ENCODE measurements around the gene MTFR1L.

Gene MTFR1L

DNA sequence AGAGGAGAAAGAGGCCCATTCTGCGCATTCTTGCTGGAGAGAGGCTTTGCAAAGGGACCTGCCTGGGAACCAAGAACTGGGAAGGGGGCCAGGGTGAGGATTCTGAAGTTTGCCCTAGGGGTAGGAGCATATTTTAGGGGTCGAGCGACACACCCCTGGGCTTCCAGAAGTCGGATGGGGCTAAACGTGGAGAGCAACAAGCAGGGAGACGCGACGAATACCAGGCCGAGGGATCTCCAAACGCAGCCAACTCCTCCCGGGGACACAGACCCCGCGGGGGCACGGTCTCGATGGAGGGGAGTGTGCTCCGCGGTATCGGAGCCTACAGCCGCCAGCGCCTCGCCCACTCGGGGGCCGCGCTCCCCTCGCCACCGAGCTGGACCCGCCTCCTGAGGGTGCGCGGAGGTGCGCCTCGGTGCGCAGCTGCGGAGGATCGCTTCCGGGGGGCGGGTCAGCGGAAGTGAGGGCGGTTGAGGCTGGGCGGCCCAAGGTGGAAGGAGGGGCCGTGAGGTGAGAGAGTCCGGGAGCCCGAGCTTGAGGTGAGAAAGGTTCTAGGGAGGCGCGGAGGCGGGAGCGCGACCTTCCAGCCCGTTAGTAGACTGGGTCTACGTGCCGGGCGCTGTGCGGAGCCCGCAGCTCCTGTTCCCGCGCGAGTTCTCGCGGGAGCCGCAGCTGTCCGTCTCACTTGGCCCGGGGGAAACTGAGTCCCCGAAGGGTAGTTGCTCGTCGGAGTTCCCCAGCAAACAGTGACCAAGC lies at the start of gene MTFR1L:
TSS of gene MTFR1L (plus strand) at position 464 of the 756 bp plus-strand sequence. CDS start 3,151 bp downstream, outside the sequence.
- DNase-seq, result peak; percentile 55

DNA sequence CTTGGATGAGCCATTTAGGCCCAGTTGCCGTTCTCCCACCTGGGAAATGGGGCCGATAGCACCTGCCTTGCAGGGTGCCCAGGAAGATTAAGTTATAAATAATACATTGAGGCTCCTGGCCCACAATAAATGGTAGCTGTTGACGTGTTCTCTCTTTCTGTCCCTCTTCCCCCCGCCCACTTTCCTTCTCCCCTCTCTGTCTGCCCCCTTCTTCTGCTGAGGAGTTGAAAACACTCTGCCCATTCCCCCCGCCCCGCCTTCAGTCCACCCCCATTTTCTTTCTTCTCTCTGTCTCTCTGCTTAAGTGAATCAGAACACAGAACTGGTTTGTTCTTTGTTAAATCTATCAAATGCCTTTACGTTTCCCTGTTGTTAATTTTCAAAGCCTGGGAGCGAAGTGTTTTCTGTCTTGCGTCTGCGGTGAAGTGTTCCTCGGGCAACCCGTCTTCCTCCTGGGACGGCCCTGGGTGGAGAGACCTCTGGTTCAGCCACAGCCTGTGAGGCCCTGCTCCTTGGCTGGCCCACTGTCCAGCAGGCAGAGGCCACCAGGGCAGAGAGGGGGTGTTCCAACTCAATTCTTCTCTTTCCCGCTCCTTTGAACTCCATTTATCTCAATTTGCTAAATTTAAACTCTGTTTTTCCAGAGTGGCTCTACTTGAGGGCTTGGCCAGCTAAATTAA lies 49.1 kb upstream of the MTFR1L start:
- DNase-seq, result no peak

DNA sequence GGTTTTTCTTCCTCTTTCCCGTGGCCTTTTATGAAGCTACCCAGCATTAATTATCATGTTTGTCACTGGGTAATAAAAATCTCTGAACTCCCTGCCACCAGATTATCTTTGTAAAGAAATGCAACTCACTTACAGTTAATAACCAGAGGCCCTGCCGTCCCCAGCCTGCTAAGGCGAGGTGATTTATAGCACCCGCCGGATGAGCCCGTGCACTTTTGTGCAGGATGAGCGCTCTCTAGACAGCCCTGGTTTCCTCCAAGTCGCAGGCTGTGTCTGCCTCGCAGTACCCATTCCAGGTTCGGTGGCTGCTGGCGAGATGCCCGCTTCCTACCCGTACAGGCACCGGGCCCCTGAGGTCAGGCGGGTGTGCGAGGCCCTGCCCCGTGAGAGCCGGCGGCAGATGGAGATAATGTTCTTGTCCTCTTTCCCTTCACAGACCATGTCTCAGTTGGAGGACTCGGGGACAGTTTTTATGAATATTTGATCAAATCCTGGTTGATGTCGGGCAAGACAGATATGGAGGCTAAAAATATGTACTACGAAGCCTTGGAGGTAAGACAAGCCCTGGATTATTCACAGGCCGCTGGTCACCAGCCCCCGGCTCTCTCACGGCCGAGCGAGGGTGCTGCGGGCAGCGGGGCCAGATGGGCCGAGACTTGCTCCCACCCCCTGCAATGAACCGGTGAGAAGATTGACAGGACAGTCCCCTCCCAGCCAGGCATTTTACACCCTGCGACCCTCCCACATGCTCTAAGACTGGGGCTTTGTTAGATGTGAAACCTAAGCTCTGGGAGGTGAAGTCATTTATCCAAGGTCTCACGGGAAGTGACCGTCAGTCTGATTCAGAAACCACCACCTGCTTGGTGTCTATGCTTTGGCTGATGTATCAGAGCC lies 48.3 kb upstream of the MTFR1L start:
- DNase-seq, result peak; percentile 71

DNA sequence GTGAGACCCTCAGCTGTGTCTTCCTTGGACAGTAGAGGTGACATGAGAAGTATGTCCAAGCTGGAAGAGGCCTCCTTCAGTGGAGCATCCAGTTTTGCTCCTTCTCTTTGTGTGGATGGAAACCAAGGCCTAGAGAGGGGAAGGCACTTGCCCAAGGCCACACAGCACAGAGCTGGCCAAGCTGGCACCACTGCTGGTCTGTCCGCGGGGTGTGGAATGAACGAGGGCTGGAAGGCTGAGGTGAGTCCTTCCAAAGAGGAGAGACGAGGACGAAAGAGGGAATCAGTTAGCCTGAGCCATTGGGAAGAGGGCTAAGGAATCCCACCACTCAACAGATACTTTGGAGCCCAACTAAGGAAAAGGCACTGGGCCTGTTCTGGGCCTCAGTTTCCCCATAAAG lies 47.6 kb upstream of the MTFR1L start:
- DNase-seq, result no peak

DNA sequence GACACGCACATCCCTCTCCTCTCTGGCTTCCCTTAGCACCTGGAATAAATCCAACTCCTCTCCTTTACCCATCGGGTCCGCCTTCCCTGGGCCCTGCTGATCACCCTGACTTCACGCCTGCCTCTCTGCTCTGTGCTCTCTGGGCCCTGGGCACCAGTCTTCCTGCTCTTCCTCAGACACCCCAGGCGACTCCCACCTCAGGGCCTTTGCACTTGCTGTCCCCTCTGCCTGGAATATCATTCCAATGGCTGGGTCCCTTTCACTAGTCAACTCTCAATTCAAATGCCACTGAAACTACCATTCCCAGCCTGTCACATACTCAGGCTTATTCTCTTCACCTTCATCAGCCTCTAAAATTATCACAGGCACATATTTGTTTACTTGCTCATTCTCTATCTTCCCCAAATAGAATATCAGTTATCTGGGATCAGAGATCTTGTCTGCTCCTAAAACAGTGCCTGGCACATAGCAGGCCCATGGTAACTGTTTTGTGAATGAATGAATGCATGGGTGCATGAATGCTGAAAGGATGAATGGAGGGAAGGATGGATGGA lies 47.0 kb upstream of the MTFR1L start:
- no peak for DNase-seq

DNA sequence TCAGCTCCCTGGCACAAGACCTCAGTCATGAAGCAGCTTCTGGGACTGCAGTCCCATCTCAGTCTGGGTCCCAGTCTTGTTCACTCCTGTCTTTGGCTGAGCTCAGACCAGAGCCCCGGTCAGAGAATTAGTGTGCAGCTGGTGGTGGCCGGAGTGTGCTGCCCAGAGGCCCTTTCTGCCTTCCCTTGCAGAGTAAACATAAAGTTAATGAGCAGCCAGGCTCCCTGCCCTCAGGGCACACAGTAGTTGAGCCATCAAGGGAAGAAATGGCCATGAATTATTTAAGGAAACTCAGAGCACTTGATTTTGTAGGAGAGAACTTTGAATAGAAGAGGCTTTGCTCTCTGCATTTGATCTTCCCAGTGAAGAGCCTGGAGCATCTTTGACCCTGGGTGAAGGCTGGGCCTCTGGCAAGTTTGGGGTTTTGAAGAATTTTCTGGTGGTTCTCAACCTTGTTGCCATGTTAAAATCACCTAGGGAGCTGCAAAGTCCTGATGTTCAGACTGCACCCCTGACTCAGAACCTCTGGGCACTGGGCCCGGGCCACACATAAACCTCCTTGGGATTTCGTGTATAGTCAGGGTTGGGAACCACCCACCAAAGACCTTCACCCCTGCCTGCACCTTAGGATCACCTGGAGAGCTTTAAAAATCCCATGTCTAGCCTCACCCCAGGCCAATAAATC lies 46.2 kb upstream of the MTFR1L start:
- DNase-seq, result no peak

DNA sequence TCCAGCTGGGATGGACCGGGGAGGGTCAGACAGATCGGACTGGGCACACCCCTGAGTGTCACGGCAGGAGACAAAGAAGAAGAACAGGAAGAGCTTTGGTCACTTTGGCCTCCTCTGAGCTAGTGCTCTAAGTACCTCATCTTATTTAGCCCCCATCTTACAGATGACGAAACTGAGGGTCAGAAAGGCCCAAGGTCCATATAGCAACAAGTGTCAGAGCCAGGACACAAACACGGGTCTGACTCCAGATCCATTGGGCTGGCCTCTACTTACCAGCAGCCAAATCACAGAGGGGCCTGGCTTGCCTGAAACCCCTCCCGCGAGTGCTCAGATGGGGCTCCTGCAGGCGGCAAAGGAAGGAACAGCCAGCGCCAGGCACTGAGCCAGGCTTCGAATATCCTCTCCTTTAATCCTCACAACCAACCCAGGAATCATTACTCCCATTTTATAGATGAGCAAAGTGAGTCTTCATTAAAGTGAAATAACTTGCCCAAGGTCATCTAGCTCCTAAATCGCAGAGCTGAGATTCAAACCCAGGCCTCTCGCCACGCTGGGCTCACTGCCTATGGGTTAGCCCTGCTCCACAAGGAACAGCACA lies 45.4 kb upstream of the MTFR1L start:
- DNase-seq, result no peak

DNA sequence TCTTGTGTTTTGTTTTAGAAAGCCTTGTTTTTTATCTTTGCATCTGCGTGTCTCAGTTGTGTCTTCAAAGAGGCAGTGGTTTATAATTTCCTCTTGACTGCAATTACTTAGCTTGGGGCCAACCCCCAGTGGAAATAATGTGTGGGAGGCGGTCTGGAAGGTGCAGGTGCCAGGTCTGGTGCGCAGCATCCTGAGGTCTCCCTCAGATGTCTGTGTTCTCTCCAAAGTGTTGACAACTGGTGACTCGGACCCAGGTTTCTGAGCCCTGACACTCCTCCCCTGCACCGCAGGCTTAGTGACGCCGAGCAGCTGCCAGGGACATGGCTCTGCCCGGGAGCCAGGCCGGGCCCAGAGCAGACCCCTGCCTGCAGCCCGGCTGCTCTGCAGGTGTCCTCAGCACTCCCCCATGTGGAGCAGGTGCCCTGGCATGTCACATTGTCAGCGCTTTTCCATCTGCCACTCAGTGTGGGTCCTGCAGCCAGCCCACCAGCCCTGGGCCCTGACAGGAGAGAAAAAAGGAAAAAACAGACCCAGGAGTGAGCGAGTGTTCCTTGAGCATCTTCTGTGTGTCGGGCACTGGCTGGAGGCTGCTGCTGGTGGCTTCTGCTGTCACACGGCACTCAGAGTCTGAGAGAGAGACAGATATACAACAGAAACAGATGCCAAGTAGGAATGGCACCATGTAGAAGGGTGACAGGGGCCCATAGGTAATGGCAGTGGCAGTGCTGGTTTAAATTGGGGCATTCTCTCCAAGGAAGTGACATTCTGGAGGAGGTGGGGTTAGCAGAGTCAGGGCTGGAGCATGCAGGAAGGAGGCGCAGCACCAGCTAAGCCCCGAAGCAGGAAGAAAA lies 44.6 kb upstream of the MTFR1L start:
- DNase-seq, result no peak

DNA sequence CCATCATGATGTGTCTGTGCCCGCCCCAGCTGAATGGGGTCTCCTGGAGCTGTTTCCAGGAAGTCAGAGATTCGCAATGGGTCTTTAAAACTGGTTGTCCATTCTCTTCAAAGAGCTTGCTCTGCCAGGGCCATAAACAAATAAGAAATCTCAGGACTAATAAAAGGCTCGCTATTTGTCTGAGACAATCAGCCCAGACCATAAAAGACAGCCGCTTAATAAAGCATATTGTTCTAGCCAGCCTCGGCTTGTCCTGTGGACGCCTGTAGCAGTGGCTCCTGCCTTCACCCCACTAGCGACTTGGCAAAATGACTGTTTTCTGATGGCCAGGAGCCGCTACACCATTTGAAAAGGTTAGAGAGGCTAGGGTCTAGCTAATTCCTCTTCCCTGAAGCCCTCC lies 40.4 kb upstream of the MTFR1L start:
- DNase-seq, result no peak

DNA sequence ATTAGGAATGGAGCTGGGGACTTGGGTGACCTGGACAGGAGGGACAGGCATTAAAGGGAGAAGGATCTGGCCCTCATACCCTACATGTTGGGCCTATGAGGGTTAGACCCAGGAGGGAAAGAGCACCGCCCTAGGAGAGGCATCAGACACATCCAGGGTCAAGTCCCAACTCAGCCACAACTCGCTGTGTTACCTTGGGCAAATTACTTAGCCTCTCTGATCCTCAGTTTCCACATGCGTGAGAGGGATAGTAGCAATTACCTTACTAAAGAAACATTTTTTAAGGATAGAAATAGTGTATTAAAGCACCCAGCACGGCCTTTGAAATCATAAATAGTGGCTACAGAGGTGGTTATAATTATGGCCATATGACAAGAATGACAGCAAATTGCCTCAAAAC lies 39.9 kb upstream of the MTFR1L start:
- no peak for DNase-seq

DNA sequence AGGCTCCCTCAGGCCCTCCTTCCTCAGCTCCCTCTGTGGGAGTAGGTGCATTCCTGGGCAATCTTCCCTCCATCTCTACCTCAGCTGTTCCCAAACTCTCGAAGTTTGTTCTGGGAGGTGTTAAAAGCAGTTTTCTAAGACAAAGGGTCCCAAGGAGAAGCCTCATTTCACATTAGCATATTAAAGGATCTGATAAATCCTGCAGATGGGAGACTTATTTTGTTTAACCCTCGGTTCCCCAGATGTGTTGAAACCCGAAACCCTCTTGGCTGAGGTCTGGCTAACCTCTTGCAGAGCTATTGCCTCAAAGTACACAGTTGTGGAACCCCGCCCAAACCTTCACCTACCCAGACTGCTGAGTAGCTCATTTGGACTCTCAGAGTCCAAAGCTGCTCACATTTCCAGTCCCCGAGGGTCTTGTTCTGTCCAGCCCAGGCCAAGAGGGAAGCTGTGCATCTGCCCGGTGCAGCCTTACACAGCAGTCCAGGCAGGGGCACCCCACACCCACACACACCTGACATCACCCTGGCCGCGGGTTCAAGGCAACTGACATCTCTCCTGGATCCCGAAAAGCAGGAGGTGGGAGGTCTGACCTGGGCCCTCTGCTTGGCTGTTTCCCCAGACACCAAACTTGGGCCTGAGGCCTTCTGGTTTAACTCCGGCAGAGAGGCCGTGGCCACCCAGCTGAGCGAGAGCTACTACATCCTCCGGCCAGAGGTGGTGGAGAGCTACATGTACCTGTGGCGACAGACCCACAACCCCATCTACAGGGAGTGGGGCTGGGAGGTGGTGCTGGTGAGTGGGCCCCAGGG lies 39.2 kb upstream of the MTFR1L start:
- no peak for DNase-seq

DNA sequence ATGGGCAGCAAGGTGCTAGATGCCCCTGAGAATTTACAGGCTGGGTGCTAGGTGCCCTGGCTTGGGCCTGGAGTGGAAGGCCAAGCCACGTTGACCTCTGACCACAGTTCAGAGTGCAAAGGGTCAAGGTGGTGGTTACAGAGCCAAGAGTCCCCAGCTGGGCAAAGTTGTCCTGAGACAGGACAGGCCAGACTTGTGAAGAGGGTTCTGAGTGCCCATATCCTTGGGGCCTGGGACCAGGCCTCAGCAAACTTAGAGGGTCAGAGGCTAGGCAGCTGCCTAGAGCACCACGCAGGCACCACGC lies 38.7 kb upstream of the MTFR1L start:
- DNase-seq, result no peak

DNA sequence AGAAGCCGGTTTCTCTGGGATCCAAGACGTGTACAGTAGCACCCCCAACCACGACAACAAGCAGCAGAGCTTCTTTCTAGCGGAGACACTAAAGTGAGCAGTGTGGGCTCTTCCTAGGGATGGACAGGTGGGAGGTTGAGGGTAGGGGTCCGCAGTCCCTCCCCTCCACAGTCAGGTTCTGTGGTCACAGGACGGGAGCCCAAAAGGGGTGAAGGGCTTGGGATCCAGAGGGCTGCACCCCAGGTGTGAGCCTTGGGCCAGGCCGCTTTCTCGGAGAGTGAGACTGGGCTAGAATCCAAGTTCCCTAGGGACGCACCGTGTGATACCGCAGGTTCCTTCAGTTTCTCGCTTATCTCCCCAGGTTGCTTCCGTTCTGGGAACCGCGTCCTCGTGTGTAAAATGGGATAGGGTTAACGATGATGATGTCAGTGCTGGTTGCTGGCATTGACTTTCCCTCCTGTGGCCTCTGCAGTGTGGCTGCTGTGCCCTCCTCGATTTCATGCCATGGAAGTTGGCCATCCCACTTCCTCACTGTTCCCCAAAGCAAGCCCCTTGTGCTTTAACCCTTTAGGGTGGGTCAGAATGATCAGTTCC lies 37.0 kb upstream of the MTFR1L start:
- DNase-seq, result no peak

DNA sequence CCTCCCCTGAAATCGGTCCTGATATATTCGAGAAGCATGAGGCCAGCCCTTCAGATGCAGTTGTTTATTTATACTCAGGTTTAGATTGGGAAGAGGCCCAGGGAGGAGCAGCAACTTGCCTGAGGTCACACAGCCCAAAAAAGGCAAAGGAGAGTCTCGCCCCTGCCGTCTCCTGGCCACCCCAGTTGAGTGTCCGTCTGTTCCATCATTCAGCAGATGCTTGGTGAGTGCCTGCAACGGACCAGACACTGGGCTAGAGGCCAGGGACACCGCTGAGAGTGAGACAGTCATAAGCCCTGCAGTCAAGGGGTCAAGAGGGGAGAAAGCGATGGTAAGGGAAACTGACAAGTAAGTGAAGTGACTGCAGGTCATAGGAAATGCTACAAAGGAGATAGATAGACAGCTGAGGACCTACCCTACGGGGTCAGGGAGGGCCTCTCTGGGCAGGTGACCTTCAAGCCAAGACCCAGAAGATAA lies 35.1 kb upstream of the MTFR1L start:
- peak; percentile 28 for DNase-seq

DNA sequence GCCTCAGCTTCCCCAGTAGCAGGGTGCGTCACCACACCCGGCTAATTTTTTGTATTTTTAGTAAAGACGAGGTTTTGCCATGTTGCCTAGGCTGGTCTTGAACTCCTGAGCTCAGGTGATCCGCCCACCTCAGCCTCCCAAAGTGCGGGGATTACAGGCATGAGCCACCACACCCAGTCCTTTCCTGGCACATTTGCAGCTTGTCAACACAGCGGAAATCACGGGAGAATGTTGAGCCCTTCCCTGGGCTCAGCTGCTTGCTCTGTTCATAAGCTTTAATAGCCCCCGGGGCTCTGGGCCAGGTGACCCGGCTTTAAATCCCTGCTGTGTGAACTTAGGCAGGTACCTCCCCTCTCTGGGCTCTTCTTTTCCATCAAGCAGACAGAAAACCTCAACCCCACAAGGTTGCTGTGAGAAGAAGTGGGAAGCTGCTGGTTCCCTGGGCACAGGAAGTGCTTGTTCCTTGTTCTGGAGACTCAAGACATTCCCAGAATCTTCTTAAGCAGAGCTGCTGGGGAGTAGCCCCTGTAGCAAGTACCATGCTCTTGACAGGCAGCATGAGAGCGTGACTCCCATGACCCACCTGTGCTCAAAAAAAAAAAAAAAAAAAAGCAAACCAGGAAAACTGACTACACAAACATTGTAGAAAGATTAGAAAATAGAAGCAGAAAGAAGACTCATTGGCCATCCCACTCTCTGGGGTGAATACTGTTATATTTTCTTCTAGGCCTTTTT lies 34.3 kb upstream of the MTFR1L start:
- DNase-seq, result no peak

DNA sequence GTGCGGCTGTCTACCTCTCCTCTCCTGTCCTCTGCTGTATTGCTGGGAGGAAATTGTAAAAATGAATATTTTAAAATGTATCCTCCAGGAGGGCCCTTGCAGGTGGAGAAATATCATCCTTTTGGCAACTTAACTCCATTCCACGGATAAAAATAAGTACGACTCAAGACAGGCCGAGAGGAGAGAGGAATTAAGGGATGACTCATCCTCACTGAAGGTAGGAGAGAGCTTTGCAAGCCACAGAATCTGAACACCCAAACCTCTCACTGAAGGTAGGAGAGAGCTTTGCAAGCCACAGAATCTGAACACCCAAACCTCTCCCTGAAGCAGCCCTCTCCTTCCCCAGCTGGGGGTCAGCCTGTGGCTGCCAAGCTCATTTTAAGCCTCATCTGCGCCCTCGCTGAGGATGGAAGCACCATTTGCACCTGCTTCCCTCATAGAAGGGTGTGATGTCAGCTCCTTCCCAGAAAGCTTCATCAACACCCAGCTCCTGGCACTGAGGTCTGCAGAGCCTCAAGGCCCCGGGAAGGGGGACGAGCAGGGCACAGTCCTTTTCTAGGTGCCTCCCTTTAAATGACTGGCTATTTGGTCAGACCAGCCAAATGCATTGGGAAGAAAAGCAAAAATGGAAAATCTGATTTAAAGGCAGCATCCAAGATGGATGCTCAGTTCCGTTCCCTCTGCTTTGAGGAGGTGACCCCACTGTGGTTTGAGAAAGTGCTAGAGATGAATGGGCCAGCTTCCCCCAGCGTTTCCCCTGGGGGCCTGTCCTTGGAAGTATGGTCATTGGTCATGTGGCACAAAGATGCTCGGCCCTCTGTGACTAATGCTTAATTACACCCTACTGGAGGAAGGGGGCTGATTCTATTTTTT lies 32.6 kb upstream of the MTFR1L start:
- DNase-seq, result no peak

DNA sequence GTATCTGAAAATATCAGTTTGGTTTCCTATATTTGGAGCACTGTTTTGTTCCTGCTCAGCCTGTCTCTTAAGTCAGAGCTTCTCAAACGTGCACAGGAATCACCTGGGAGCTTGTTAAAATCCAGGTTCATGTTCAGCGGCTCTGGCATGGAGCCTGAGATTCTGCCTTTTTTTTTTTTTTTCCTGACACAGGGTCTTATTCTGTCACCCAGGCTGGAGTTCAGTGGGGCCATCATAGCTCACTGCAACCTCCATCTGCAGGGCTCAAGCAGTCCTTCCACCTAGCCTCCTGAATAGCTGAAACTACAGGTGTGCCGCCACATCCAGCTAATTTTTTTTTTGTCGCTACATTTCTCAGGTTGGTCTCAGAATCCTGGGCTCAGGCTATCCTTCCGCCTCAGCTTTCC lies 32.0 kb upstream of the MTFR1L start:
- DNase-seq, result no peak

DNA sequence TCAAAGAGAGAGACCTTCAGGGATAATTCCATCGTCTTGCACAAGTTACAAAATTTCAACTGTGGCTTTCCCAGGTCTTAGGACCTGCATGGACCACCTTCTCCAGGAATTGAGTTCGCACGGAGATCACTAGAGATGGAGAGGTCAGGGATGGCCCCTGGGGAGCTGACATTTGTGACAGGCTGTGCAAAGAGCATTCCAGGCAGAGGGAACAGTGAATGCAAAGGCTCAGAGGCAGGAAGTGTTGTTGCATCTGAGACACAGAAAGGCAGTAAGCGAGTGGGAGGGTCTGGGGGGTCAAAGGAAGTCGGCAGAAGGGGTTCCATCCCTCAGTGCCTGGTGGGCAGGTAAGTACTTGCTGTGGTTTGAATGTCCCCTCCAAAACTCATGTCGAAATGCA lies 29.3 kb upstream of the MTFR1L start:
- no peak for DNase-seq
